Psoas muscle (tissue), 8 donors: ENCODE data around the gene FARP1. TPM values are rescaled to one million over a fixed set of nuclear protein-coding genes. Genes with fewer than 3 reads are reported as not detected.
A peak's percentile ranks its signal among the peaks of the same experiment; 100 is the strongest.

Source experiments
- ATAC-seq, 4 donors: fragments of 200-7000 bp; cut with Tn5 transposase; one replicate each; pipeline ENCODE4 v1.9.1; 2020; ENCODE audit warnings: moderate library complexity in 3 of 4, mild to moderate bottlenecking in 2 of 4
- DNase-seq, 2 donors: peaks; one replicate each; pipeline ENCODE4 v3.0.0-alpha.2; 2020
- H3K27ac ChIP-seq: fragments of 200-600 bp; one replicate; pipeline ENCODE4 v1.8.0; 2022
- H3K27me3 ChIP-seq, 3 donors: fragments of 200-600 bp in 1 of 3; one replicate each; pipeline versions ENCODE4 v1.6.1 to v1.8.0; 2013 to 2022; ENCODE audit warnings: low read length in 2 of 3, mild to moderate bottlenecking in 2 of 3, moderate library complexity in 1 of 3; ENCODE audit not compliant: insufficient read depth in 3 of 3
- H3K36me3 ChIP-seq, 2 donors: fragments of 200-600 bp in 1 of 2; one replicate each; pipeline versions ENCODE4 v1.6.1 to v1.8.0; 2013 to 2022; ENCODE audit warnings: low read depth in 1 of 2, mild to moderate bottlenecking in 1 of 2, moderate library complexity in 1 of 2; ENCODE audit not compliant: insufficient read depth in 1 of 2
- H3K4me1 ChIP-seq: fragments of 200-600 bp; one replicate; pipeline ENCODE4 v1.8.0; 2022
- H3K4me3 ChIP-seq: fragments of 200-600 bp; one replicate; pipeline ENCODE4 v1.8.0; 2022; ENCODE audit warnings: mild to moderate bottlenecking
- H3K9me3 ChIP-seq: fragments of 200-600 bp; one replicate; pipeline ENCODE4 v1.8.0; 2022
- WGBS, 3 donors: extraction: QIAGEN DNeasy Blood & Tissue Kit; methylation state at CpG; one replicate each; pipeline versions ENCODE4 v1.1.6 to v1.1.7; 2013; 5-methylcytosine and 5-hydroxymethylcytosine counted together
- intact Hi-C, 2 donors: fragments of 100-400 bp; cut with DNase I; formaldehyde crosslinking; loops; one replicate each; pipeline versions ENCODE4 v1.11.0 to v1.14.2; 2022
- polyA plus RNA-seq, 3 donors: library from polyadenylated mRNA; stranded (reverse); fragments of 200-250 nt; gene quantifications; one replicate each; pipeline ENCODE4 v1.2.3, GENCODE V29; 2013
- total RNA-seq, 4 donors: library from RNA; stranded (reverse); fragmentation: NEBNext Ultra II Directional in 2 of 4; extraction: Animal tissue kit (Norgen Biotek cat#: 25700) in 2 of 4; gene quantifications; one replicate each; pipeline versions ENCODE4 v1.2.1 to v1.2.4, GENCODE V29; 2021 to 2023
- TF ChIP-seq, protein P1 (sequence below): fragments of 200-600 bp; IDR thresholded peaks from one replicate; pipeline ENCODE4 v1.8.0; 2022; ENCODE audit warnings: antibody characterized with exemption
- donor health status: healthy with polysubstance abuse.
- donor health status: DM: no; HTN: no; CAD: no; lungs with moderate emphysema.
- donor health status: Bipolar disorder and iron deficiency.
- donor health status: healthy.
- donor health status: DM: yes; HTN: yes; CAD: no.
- donor health status: DM: no; HTN: no; CAD: no.
- donor health status: DM: no; HTN: no; CAD: no.
- donor health status: DM: yes; HTN: yes; CAD: no.

The FARP1 gene
- total and polyA plus RNA-seq, 7 donors: 5.7 to 19.4 (median 9.2) TPM

DNA sequence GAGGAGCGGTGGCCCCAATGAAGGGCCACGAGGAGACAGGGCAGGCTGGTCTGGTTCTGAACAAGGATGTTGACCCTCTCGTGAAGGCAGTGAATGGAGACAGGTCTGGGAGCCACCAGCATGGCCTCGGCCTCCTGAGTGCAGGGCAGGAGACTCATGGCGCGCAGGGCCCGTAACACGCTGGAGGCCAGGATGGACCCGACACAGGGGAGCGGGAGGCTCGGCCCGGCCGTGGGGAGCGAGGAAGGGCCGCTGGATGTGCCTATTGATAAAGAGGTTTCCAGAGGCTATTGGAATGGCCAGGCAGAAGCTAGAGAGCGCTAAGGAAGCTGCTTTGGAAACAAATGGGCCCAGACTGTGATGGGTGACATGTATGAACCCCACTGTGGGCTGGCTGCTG lies 301.5 kb downstream of the FARP1 start:
- Histone ChIP-seq H3K27me3 (no peaks in the 10 kb centered on the region), H3K4me3 (no peak overlapping the region), H3K36me3 (peaks cover 0 to 29% of the 10 kb centered on the region in 2 donors), H3K27ac (no peak overlapping the region), H3K9me3 (no peaks in the 10 kb centered on the region), H3K4me1 (peaks cover 5% of the 10 kb centered on the region)
- WGBS, 3 donors: 92 to 94% (median 93%) methylated on average over 16 of the region's 16 CpGs
- intact Hi-C loops: loop anchor here in 1 of 2 donors (2.0 to 10.0 kb wide), 3 partner anchors 208 to 400 kb away; no protein-coding TSS in a partner anchor
- TF ChIP-seq, protein P1, sequence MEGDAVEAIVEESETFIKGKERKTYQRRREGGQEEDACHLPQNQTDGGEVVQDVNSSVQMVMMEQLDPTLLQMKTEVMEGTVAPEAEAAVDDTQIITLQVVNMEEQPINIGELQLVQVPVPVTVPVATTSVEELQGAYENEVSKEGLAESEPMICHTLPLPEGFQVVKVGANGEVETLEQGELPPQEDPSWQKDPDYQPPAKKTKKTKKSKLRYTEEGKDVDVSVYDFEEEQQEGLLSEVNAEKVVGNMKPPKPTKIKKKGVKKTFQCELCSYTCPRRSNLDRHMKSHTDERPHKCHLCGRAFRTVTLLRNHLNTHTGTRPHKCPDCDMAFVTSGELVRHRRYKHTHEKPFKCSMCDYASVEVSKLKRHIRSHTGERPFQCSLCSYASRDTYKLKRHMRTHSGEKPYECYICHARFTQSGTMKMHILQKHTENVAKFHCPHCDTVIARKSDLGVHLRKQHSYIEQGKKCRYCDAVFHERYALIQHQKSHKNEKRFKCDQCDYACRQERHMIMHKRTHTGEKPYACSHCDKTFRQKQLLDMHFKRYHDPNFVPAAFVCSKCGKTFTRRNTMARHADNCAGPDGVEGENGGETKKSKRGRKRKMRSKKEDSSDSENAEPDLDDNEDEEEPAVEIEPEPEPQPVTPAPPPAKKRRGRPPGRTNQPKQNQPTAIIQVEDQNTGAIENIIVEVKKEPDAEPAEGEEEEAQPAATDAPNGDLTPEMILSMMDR: no peak
- no peak for ATAC-seq
- no peak for DNase-seq

DNA sequence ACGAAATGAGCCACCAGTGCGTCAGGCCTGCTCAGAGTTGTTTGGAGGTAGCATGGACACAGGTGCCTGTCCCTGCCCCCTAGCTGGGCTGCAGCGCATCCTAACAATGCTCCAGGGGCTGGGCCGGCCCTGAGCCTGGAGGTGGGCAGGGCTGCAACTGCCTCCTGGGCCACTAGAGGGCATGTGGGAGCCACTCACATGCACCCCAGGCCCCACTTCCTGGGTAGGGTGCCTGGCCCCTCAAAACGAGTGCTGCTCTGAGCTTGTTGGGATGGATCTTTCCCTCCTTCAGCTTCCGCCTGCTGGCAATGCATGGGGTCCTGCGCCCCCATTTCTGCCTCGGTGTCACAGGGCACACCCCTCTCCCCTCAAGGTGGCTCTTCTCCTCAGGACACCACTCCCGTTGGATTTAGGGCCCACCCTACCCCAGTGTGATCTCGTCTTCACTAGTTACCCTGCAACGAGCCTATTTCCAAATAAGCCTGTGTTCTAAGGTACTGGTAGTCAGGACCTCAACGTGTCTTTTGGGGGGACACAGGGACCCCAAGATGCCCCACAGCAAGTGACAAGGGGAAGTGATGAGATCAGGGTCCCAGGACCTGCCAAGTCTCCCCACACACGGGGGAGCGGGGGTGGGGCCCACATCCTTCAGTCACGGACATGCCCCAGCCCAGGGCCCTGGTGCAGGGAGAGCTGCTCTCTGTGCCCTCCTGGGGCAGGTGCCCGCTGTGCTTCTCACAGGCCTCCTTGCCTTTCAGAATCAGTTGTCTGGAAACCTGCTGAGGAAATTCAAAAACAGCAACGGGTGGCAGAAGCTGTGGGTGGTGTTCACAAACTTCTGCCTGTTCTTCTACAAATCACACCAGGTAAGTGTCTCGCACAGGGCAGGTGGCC lies 302.7 kb downstream of the FARP1 start:
- DNase-seq: peak; percentile 68 to 83
- intact Hi-C loops: loop anchor here (2.0 to 10.0 kb wide), 6 partner anchors 132 to 399 kb away; partner anchors contain the start of gene STK24 (in 1 of the 2)
- 19 to 29% (median 21%) methylated on average over 18 of the region's 18 CpGs for WGBS, 3 donors
- no peaks in the 10 kb centered on the region for H3K27me3 ChIP-seq
- H3K4me1 ChIP-seq: peaks cover 14% of the 10 kb centered on the region
- H3K36me3 ChIP-seq: peaks cover 0 to 30% of the 10 kb centered on the region in 2 donors
- H3K4me3 ChIP-seq: no peak overlapping the region
- TF ChIP-seq, protein P1: peak; percentile 97
- ATAC-seq: peak; percentile 82 to 90 (median 88)
- H3K9me3 ChIP-seq: no peaks in the 10 kb centered on the region
- no peak overlapping the region for H3K27ac ChIP-seq

DNA sequence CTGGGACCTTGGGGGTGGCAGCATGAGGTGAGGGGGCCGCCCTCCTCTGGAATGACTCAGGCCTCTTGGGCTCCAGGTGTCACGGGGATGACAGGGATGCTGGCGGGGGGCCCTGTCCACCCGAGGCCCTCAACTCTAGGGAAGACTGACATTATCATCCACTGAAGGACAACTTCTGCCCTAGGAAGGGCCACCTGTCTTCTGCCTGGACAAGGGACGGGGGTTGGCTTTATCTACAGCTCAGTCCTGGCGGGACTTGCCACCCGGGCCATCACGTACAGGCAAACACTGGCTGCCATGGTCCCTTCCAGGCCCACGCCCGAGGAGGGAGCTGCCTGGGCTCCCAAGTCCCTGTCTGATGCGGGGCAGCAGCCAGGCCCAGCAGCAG lies 303.3 kb downstream of the FARP1 start:
- Histone ChIP-seq H3K4me1 (peaks cover 20% of the 10 kb centered on the region), H3K4me3 (no peak overlapping the region), H3K9me3 (no peaks in the 10 kb centered on the region), H3K27me3 (no peaks in the 10 kb centered on the region), H3K36me3 (peaks cover 0 to 30% of the 10 kb centered on the region in 2 donors), H3K27ac (no peak overlapping the region)
- intact Hi-C loops: loop anchor here (5.0 to 10.0 kb wide), 4 partner anchors 131 to 399 kb away; partner anchors contain the start of gene STK24 (in 1 of the 2)
- ATAC-seq (no peak), DNase-seq (no peak)
- 84 to 94% (median 85%) methylated on average over 11 of the region's 11 CpGs for WGBS, 3 donors
- TF ChIP-seq, protein P1: no peak

GRCh38 chr13:98447130-98447529 lies 304.2 kb downstream of the FARP1 start:
- 87 to 91% (median 89%) methylated on average over 5 of the region's 5 CpGs for WGBS, 3 donors
- no peak for ATAC-seq
- Histone ChIP-seq H3K4me1 (peaks cover 22% of the 10 kb centered on the region), H3K4me3 (no peak overlapping the region), H3K9me3 (no peaks in the 10 kb centered on the region), H3K36me3 (peaks cover 0 to 31% of the 10 kb centered on the region in 2 donors), H3K27me3 (no peaks in the 10 kb centered on the region), H3K27ac (no peak overlapping the region)
- TF ChIP-seq, protein P1: no peak
- DNase-seq: no peak
- intact Hi-C loops: loop anchor here (5.0 to 10.0 kb wide), 4 partner anchors 130 to 398 kb away; partner anchors contain the start of gene STK24 (in 1 of the 2)
